IMR-90 (cell line): ENCODE data around the gene TMC7. TPM values are rescaled to one million over a fixed set of nuclear protein-coding genes. Genes with fewer than 3 reads are reported as not detected.

Experiments used
- ATAC-seq: fragments of 200-7000 bp; cut with Tn5 transposase; 2 replicates; pipeline ENCODE4 v1.9.1; 2020; ENCODE audit warnings: low read depth, mild to moderate bottlenecking, moderate library complexity
- BruUV-seq: library from RNA; stranded (reverse); fragments of 400-500 nt; replicated peaks from 2 replicates; lab custom pipeline; 2021; lab: Mats Ljungman, UMichigan
- CTCF ChIA-PET: fragments of 300-600 bp; formaldehyde crosslinking; extraction: SDS; loops from one replicate; lab custom pipeline; 2021; ENCODE audit warnings: antibody characterized with exemption; lab: Yijun Ruan, JAX
- POLR2A ChIA-PET: fragments of 300-600 bp; sonication (Branson Sonifier 250); formaldehyde crosslinking; loops from one replicate; lab custom pipeline; 2022; ENCODE audit warnings: antibody characterized with exemption; ENCODE audit not compliant: unreplicated experiment; lab: Charles Lee
- DNase-seq: peaks from one replicate; pipeline ENCODE4 v3.0.0; 2013
- H2AFZ ChIP-seq: replicated peaks from 2 replicates; pipeline ENCODE3; 2013; ENCODE audit warnings: low read length, mild to moderate bottlenecking; ENCODE audit not compliant: poor library complexity
- H2AK5ac ChIP-seq: 2 replicates; pipeline ENCODE4 v1.6.1; 2013; ENCODE audit warnings: low read depth, low read length, inconsistent platforms
- H2AK9ac ChIP-seq: replicated peaks from 2 replicates; pipeline ENCODE3; 2013; ENCODE audit warnings: mild to moderate bottlenecking, low read depth, low read length, moderate library complexity; ENCODE audit not compliant: poor library complexity
- H2BK120ac ChIP-seq: 2 replicates; pipeline ENCODE4 v1.6.1; 2013; ENCODE audit warnings: low read depth, low read length, inconsistent platforms
- H2BK15ac ChIP-seq: 3 replicates; pipeline ENCODE4 v1.6.1; 2013; ENCODE audit warnings: low read depth, low read length, inconsistent platforms
- H2BK20ac ChIP-seq: 2 replicates; pipeline ENCODE4 v1.6.1; 2013; ENCODE audit warnings: low read depth, mild to moderate bottlenecking, inconsistent platforms, low read length, moderate library complexity
- H2BK5ac ChIP-seq: 2 replicates; pipeline ENCODE4 v1.6.1; 2013; ENCODE audit warnings: mild to moderate bottlenecking, low read depth, low read length, inconsistent platforms; ENCODE audit not compliant: poor library complexity, severe bottlenecking
- H3K14ac ChIP-seq: replicated peaks from 2 replicates; pipeline ENCODE4 v1.6.1; 2013; ENCODE audit warnings: low read depth, low read length, inconsistent platforms
- H3K18ac ChIP-seq: 2 replicates; pipeline ENCODE4 v1.6.1; 2013; ENCODE audit warnings: low read depth, low read length, control low read depth
- H3K23ac ChIP-seq: 2 replicates; pipeline ENCODE4 v1.6.1; 2013; ENCODE audit warnings: low read depth, low read length, inconsistent platforms
- H3K27ac ChIP-seq: 2 replicates; pipeline ENCODE4 v1.5.1; 2013; ENCODE audit warnings: mild to moderate bottlenecking, control low read depth, low read length; ENCODE audit not compliant: insufficient read depth
- H3K27me3 ChIP-seq: 2 replicates; pipeline ENCODE4 v1.6.1; 2013; ENCODE audit warnings: low read length; ENCODE audit not compliant: control insufficient read depth, insufficient read depth
- H3K36me3 ChIP-seq: 2 replicates; pipeline ENCODE4 v1.6.1; 2013; ENCODE audit warnings: low read length, mixed read lengths; ENCODE audit not compliant: control insufficient read depth, insufficient read depth
- H3K4ac ChIP-seq: 2 replicates; pipeline ENCODE4 v1.6.1; 2013; ENCODE audit warnings: low read depth, low read length, inconsistent platforms
- H3K4me1 ChIP-seq: 2 replicates; pipeline ENCODE4 v1.6.1; 2013; ENCODE audit warnings: low read length, mixed read lengths; ENCODE audit not compliant: control insufficient read depth, insufficient read depth
- H3K4me2 ChIP-seq: 2 replicates; pipeline ENCODE4 v1.6.1; 2013; ENCODE audit warnings: low read depth, mild to moderate bottlenecking, control low read depth, low read length, moderate library complexity
- H3K4me3 ChIP-seq: 2 replicates; pipeline ENCODE4 v1.5.1; 2013; ENCODE audit warnings: low read depth, mild to moderate bottlenecking, control low read depth, low read length, moderate library complexity; ENCODE audit not compliant: insufficient read depth
- H3K56ac ChIP-seq: 2 replicates; pipeline ENCODE4 v1.6.1; 2013; ENCODE audit warnings: low read length, inconsistent platforms; ENCODE audit not compliant: insufficient read depth; ENCODE audit errors: extremely low read depth
- H3K79me1 ChIP-seq, 2 experiments: 2 replicates each; pipeline ENCODE4 v1.6.1; 2013; ENCODE audit warnings: low read length in 2 of 2, inconsistent platforms in 1 of 2, low read depth in 1 of 2
- H3K9ac ChIP-seq: 2 replicates; pipeline ENCODE4 v1.6.1; 2013; ENCODE audit warnings: low read depth, low read length, control low read depth
- H3K9me1 ChIP-seq: 2 replicates; pipeline ENCODE4 v1.6.1; 2013; ENCODE audit warnings: low read length, inconsistent platforms; ENCODE audit not compliant: insufficient read depth
- H3K9me3 ChIP-seq: 2 replicates; pipeline ENCODE4 v1.6.1; 2013; ENCODE audit warnings: low read length; ENCODE audit not compliant: control insufficient read depth, insufficient read depth
- H4K20me1 ChIP-seq: 2 replicates; pipeline ENCODE4 v1.6.1; 2013; ENCODE audit warnings: low read length, inconsistent platforms; ENCODE audit not compliant: insufficient read depth
- H4K5ac ChIP-seq: 2 replicates; pipeline ENCODE4 v1.6.1; 2013; ENCODE audit warnings: mild to moderate bottlenecking, low read depth, low read length, control low read depth
- H4K8ac ChIP-seq, 2 experiments: 2 replicates each; pipeline ENCODE4 v1.6.1; 2013; ENCODE audit warnings: low read depth in 2 of 2, low read length in 2 of 2, control low read depth in 1 of 2, inconsistent platforms in 1 of 2
- H4K91ac ChIP-seq: 2 replicates; pipeline ENCODE4 v1.6.1; 2013; ENCODE audit warnings: low read depth, low read length, inconsistent platforms; ENCODE audit not compliant: insufficient read depth
- BHLHE40 ChIP-seq: fragments of 150-350 bp; IDR thresholded peaks from 2 replicates; pipeline ENCODE4 v1.6.1; 2016; ENCODE audit warnings: mild to moderate bottlenecking, low read depth, low read length
- CEBPB ChIP-seq: IDR thresholded peaks from 2 replicates; pipeline ENCODE4 v1.6.1; 2012; ENCODE audit warnings: low read depth, low read length, improper control_type of control experiment
- CHD1 ChIP-seq: IDR thresholded peaks from 2 replicates; pipeline ENCODE4 v1.6.1; 2012; ENCODE audit warnings: low read depth, low read length, improper control_type of control experiment
- ELK1 ChIP-seq: fragments of 150-350 bp; IDR thresholded peaks from 2 replicates; pipeline ENCODE4 v1.6.1; 2016; ENCODE audit warnings: low read depth, mild to moderate bottlenecking, low read length, moderate library complexity, borderline replicate concordance
- FOS ChIP-seq: fragments of 150-350 bp; IDR thresholded peaks from 2 replicates; pipeline ENCODE4 v1.6.1; 2016; ENCODE audit warnings: low read depth, low read length
- MAFK ChIP-seq: IDR thresholded peaks from 2 replicates; pipeline ENCODE4 v1.6.1; 2012; ENCODE audit warnings: low read depth, low read length, improper control_type of control experiment
- MAZ ChIP-seq: IDR thresholded peaks from 2 replicates; pipeline ENCODE4 v1.6.1; 2012; ENCODE audit warnings: low read depth, mild to moderate bottlenecking, low read length, improper control_type of control experiment, moderate library complexity, borderline replicate concordance
- MXI1 ChIP-seq: IDR thresholded peaks from 2 replicates; pipeline ENCODE4 v1.6.1; 2012; ENCODE audit warnings: low read depth, mild to moderate bottlenecking, low read length, moderate library complexity, borderline replicate concordance
- NFE2L2 ChIP-seq: fragments of 150-350 bp; IDR thresholded peaks from 2 replicates; pipeline ENCODE4 v1.6.1; 2016; ENCODE audit warnings: low read depth, mild to moderate bottlenecking, low read length
- POLR2A ChIP-seq: IDR thresholded peaks from 2 replicates; pipeline ENCODE4 v1.6.1; 2012; ENCODE audit warnings: mild to moderate bottlenecking, low read depth, low read length
- RAD21 ChIP-seq: IDR thresholded peaks from 2 replicates; pipeline ENCODE4 v1.6.1; 2012; ENCODE audit warnings: low read length, improper control_type of control experiment
- RCOR1 ChIP-seq: IDR thresholded peaks from 2 replicates; pipeline ENCODE4 v1.6.1; 2012; ENCODE audit warnings: mild to moderate bottlenecking, low read length, improper control_type of control experiment; ENCODE audit not compliant: insufficient replicate concordance
- RFX5 ChIP-seq: IDR thresholded peaks from 2 replicates; pipeline ENCODE4 v1.8.0; 2012; ENCODE audit warnings: low read depth, mild to moderate bottlenecking, low read length, moderate library complexity
- SMC3 ChIP-seq: fragments of 150-350 bp; IDR thresholded peaks from 2 replicates; pipeline ENCODE4 v1.6.1; 2016; ENCODE audit warnings: low read depth, mild to moderate bottlenecking, antibody characterized with exemption, low read length, moderate library complexity
- USF2 ChIP-seq: fragments of 150-350 bp; IDR thresholded peaks from 2 replicates; pipeline ENCODE4 v1.6.1; 2017; ENCODE audit warnings: mild to moderate bottlenecking, antibody characterized with exemption, low read length, low read depth
- WGBS, 2 experiments: methylation state at CpG; one replicate each; pipeline versions ENCODE4 v1.1.5 to v1.1.7; 2013; ENCODE audit warnings: missing lambda C conversion rate in 2 of 2; ENCODE audit not compliant: insufficient read length in 1 of 2; ENCODE audit errors: extremely low coverage in 2 of 2; 5-methylcytosine and 5-hydroxymethylcytosine counted together
- dilution Hi-C: fragments of 300-500 bp; cut with HindIII; formaldehyde crosslinking; loops from one replicate; pipeline ENCODE4 v1.14.3; 2018; ENCODE audit warnings: low sequenced_read_pairs; ENCODE audit not compliant: unreplicated experiment
- in situ Hi-C: fragments of 300-500 bp; cut with MboI; formaldehyde crosslinking; loops from 3 replicates; pipeline ENCODE4 v1.14.3; 2019; ENCODE audit warnings: low sequenced_read_pairs, inconsistent platforms, mixed read lengths
- intact Hi-C: fragments of 100-400 bp; cut with micrococcal nuclease; formaldehyde crosslinking; loops from 2 replicates; pipeline ENCODE4 v1.10.0; 2022
- polyA plus RNA-seq, 3 experiments: library from polyadenylated mRNA; depleted of rRNA; stranded (reverse); fragments of >200 nt; gene quantifications; 2 replicates each; pipeline ENCODE4 v1.2.3, GENCODE V29; 2012; ENCODE audit warnings: low replicate concordance in 1 of 3
- total RNA-seq: library from RNA; depleted of rRNA; stranded (reverse); fragments of >200 nt; gene quantifications from 2 replicates; pipeline ENCODE4 v1.2.3, GENCODE V29; 2012
- TF ChIP-seq, protein P1 (sequence below): conservative IDR thresholded peaks from 2 replicates; pipeline ENCODE4 v1.5.1; 2012; ENCODE audit warnings: mild to moderate bottlenecking, low read depth, low read length, improper control_type of control experiment

Gene TMC7
- total and polyA plus RNA-seq, 2 of the 4 experiments (the other 2 are of a cell fraction) = 0.27 to 0.36 TPM

- intact Hi-C loops = loop anchor here (5.0 kb wide), 1 partner anchor 433 kb away; the partner anchor contains the start of genes CCP110 and GDE1
Measured at GRCh38 chr16:19089410-19089955, 105.7 kb downstream of the TMC7 start.

More at GRCh38 chr16:19089410-19089955, 105.7 kb downstream of the TMC7 start:
- ATAC-seq (no peak), DNase-seq (no peak)
- H4K8ac ChIP-seq = no peak overlapping the region
- no peak overlapping the region for H3K27ac ChIP-seq
- peaks cover 6% of the 10 kb centered on the region for H3K4me1 ChIP-seq
- POLR2A ChIA-PET = no interaction called here
- CTCF ChIA-PET = no interaction called here
- H2AFZ ChIP-seq = no peak overlapping the region
- no peaks in the 10 kb centered on the region for H3K79me1 ChIP-seq
- no peak overlapping the region for H2AK5ac ChIP-seq
- no peak overlapping the region for H4K5ac ChIP-seq
- TF ChIP-seq CEBPB (no peak), POLR2A (no peak), RCOR1 (no peak), RAD21 (no peak), NFE2L2 (no peak), BHLHE40 (no peak), MAZ (no peak), ELK1 (no peak), FOS (no peak), USF2 (no peak), CHD1 (no peak), RFX5 (no peak), MAFK (no peak), SMC3 (no peak), MXI1 (no peak)
- TF ChIP-seq, protein P1, sequence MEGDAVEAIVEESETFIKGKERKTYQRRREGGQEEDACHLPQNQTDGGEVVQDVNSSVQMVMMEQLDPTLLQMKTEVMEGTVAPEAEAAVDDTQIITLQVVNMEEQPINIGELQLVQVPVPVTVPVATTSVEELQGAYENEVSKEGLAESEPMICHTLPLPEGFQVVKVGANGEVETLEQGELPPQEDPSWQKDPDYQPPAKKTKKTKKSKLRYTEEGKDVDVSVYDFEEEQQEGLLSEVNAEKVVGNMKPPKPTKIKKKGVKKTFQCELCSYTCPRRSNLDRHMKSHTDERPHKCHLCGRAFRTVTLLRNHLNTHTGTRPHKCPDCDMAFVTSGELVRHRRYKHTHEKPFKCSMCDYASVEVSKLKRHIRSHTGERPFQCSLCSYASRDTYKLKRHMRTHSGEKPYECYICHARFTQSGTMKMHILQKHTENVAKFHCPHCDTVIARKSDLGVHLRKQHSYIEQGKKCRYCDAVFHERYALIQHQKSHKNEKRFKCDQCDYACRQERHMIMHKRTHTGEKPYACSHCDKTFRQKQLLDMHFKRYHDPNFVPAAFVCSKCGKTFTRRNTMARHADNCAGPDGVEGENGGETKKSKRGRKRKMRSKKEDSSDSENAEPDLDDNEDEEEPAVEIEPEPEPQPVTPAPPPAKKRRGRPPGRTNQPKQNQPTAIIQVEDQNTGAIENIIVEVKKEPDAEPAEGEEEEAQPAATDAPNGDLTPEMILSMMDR = no peak
- H3K9me1 ChIP-seq = peaks cover 2% of the 10 kb centered on the region
- no peak overlapping the region for H3K4me3 ChIP-seq
- no peaks in the 10 kb centered on the region for H3K27me3 ChIP-seq
- no peak overlapping the region for H3K14ac ChIP-seq
- no peak overlapping the region for H3K9ac ChIP-seq
- no peak overlapping the region for H4K91ac ChIP-seq
- no peak overlapping the region for H2BK20ac ChIP-seq
- H3K4ac ChIP-seq = no peak overlapping the region
- no peak overlapping the region for H2BK120ac ChIP-seq
- H4K20me1 ChIP-seq = no peaks in the 10 kb centered on the region
- no peaks in the 10 kb centered on the region for H3K36me3 ChIP-seq
- H2BK5ac ChIP-seq = no peak overlapping the region
- no peak overlapping the region for H3K23ac ChIP-seq
- no peak overlapping the region for H3K4me2 ChIP-seq
- dilution Hi-C loops = no loop called here
- H3K56ac ChIP-seq = no peak overlapping the region
- in situ Hi-C loops = loop anchor here (5.0 kb wide), 2 partner anchors 288 to 413 kb away; no protein-coding TSS in a partner anchor
- H2AK9ac ChIP-seq = no peak overlapping the region
- WGBS, 2 experiments = 40% methylated on average over 1 of the region's 3 CpGs; no CpG with 5 or more reads in 1 of the 2 experiments
- H3K18ac ChIP-seq = no peak overlapping the region
- H3K9me3 ChIP-seq = no peaks in the 10 kb centered on the region
- no TSS peak for BruUV-seq
- no peak overlapping the region for H2BK15ac ChIP-seq
